BJ (cell line): ENCODE results near the gene FAIM2. TPM values are rescaled to one million over a fixed set of nuclear protein-coding genes. Genes with fewer than 3 reads are reported as not detected.

Experiments used
- CTCF ChIA-PET: fragments of 350-600 bp; formaldehyde crosslinking; extraction: SDS; loops from one replicate; lab custom pipeline; 2021; ENCODE audit warnings: antibody characterized with exemption, inconsistent platforms; lab: Yijun Ruan, JAX
- POLR2A ChIA-PET: fragments of 300-600 bp; sonication (Branson Sonifier 250); formaldehyde crosslinking; extraction: SDS; loops from one replicate; lab custom pipeline; 2021; ENCODE audit warnings: antibody characterized with exemption; lab: Charles Lee
- DNase-seq: peaks from one replicate; pipeline ENCODE4 v3.0.0-alpha.2; 2011; ENCODE audit warnings: low read depth
- H3K27me3 ChIP-seq: 2 replicates; pipeline ENCODE4 v1.6.0; 2011; ENCODE audit warnings: low read length; ENCODE audit not compliant: control insufficient read depth, insufficient read depth
- H3K36me3 ChIP-seq: 2 replicates; pipeline ENCODE4 v1.5.1; 2011; ENCODE audit warnings: low read length; ENCODE audit not compliant: control insufficient read depth, insufficient read depth
- H3K4me3 ChIP-seq: 2 replicates; pipeline ENCODE4 v1.5.1; 2011; ENCODE audit warnings: low read depth, mild to moderate bottlenecking, control low read depth, low read length
- polyA plus RNA-seq: library from polyadenylated mRNA; depleted of rRNA; stranded (reverse); fragments of >200 nt; gene quantifications from 2 replicates; pipeline ENCODE4 v1.2.3, GENCODE V29; 2011
- TF ChIP-seq, protein P1 (sequence below): IDR thresholded peaks from 2 replicates; pipeline ENCODE4 v1.5.1; 2011; ENCODE audit warnings: low read depth, mild to moderate bottlenecking, control low read depth, inconsistent platforms, low read length, moderate library complexity; ENCODE audit not compliant: insufficient read depth

The FAIM2 gene
- polyA plus RNA-seq, 1 experiment: 3.6 TPM

DNA sequence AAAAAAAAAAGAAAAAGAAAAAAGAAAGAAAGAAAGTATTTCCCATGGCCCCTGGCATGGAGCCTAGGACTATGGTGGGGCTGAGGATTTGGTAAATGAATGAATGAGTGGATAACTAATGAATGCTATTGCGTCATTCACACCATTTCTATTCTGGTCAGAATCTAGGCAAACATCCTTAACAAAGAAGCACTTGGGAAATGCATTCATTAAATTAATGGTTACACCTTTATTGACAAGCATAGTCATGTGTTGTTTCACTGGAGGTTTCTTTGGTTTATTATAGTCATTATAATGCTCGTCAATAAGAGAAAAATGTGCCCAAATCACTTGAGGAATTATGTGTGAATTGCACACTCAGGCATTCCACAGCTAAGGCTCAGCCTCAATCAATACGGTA, 33.2 kb upstream of the FAIM2 start:
- TF ChIP-seq, protein P1, sequence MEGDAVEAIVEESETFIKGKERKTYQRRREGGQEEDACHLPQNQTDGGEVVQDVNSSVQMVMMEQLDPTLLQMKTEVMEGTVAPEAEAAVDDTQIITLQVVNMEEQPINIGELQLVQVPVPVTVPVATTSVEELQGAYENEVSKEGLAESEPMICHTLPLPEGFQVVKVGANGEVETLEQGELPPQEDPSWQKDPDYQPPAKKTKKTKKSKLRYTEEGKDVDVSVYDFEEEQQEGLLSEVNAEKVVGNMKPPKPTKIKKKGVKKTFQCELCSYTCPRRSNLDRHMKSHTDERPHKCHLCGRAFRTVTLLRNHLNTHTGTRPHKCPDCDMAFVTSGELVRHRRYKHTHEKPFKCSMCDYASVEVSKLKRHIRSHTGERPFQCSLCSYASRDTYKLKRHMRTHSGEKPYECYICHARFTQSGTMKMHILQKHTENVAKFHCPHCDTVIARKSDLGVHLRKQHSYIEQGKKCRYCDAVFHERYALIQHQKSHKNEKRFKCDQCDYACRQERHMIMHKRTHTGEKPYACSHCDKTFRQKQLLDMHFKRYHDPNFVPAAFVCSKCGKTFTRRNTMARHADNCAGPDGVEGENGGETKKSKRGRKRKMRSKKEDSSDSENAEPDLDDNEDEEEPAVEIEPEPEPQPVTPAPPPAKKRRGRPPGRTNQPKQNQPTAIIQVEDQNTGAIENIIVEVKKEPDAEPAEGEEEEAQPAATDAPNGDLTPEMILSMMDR: no peak
- Histone ChIP-seq H3K27me3 (0 out of 2 replicates have a peak, but pooled peaks cover 1% of the 10 kb centered on the region), H3K36me3 (no peaks in the 10 kb centered on the region), H3K4me3 (no peak overlapping the region)
- DNase-seq: no peak
- ChIA-PET CTCF (interaction anchor here (1.3 to 7.6 kb wide), 4 partner anchors 9 to 70 kb away, joined by 4 to 51 read pairs (median 6); no protein-coding TSS in a partner anchor), POLR2A (no interaction called here)

DNA sequence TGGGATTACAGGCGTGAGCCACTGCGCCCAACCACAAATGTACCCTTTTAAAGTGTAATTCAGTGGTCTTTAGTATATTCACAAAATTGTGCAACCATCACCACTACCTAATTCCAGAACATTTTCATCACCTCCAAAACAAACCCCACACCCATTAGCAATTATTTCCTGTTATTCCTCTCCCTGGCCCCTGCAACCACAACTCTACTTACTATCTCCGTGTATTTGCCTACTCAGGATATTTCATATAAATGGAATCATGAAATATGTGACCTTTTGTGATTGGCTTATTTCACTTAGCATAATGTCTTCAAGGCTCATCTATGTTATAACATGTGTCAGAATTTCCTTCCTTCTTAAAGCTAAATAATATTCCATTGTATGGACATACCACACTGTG, 30.8 kb upstream of the FAIM2 start:
- no peak for DNase-seq
- TF ChIP-seq, protein P1: no peak
- CTCF ChIA-PET: interaction anchor here (1.2 to 7.6 kb wide), 2 partner anchors 12 to 15 kb away, joined by 4 to 51 read pairs; no protein-coding TSS in a partner anchor
- Histone ChIP-seq H3K4me3 (no peak overlapping the region), H3K36me3 (no peaks in the 10 kb centered on the region), H3K27me3 (no peaks in the 10 kb centered on the region)
- POLR2A ChIA-PET: no interaction called here

DNA sequence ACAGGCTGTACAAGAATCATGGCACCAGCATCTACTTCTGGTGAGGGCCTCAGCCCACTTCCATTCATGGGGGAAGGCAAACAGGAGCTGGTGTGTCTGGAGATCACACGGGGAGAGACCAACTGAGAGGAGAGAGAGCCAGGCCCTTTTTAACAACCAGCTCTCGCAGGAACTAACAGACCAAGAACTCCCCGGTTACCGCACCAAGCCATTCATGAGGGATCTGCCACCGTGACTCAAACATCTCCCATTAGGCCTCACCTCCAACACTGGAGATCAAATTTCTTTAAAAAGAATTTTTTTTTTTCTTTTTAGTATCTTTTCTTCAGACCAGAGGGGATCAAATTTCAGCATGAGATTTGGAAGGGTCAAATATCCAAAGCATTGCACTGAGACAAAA, 30.1 kb upstream of the FAIM2 start:
- TF ChIP-seq, protein P1: no peak
- CTCF ChIA-PET: interaction anchor here (1.0 to 7.6 kb wide), 4 partner anchors 13 to 66 kb away, joined by 4 to 51 read pairs (median 5); no protein-coding TSS in a partner anchor
- Histone ChIP-seq H3K27me3 (peaks cover 2% of the 10 kb centered on the region; the same call in 1 of the 2 replicates), H3K36me3 (no peaks in the 10 kb centered on the region), H3K4me3 (no peak overlapping the region)
- POLR2A ChIA-PET: no interaction called here
- no peak for DNase-seq

DNA sequence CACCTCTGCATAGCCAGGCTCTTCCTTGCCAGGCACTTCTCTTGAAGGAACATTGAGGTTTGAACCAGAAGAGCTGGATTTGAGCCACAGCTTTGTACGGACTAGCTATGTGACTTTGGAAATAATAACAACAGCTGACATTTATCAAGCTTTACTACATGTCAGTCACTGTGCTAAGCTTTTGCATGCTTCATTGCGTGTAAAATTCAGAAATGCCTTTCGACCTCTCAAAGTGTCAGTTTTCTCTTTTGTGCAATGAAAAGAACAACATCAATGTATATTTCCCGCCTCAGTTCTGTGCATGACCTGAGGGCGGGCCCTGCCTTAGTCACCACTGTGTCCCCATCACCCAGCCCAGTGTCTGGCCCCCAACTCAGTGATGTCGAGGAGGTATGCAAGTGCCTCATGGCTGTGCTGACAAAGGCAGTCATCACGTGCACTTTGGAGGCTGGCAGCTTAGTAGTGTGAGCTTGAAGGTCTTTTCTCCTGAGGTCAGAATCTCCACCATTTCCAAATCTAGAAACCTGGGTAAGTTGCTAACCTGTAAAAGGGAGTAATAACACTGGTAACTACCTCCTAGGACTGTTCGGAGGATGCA, 28.9 kb upstream of the FAIM2 start:
- H3K27me3 ChIP-seq: peaks cover 2% of the 10 kb centered on the region; the same call in 1 of the 2 replicates
- ChIA-PET CTCF (interaction anchor here (0.6 to 7.6 kb wide), 6 partner anchors 14 to 154 kb away, joined by 3 to 51 read pairs (median 4); no protein-coding TSS in a partner anchor), POLR2A (no interaction called here)
- TF ChIP-seq, protein P1: no peak
- no peaks in the 10 kb centered on the region for H3K36me3 ChIP-seq
- H3K4me3 ChIP-seq: no peak overlapping the region
- no peak for DNase-seq

DNA sequence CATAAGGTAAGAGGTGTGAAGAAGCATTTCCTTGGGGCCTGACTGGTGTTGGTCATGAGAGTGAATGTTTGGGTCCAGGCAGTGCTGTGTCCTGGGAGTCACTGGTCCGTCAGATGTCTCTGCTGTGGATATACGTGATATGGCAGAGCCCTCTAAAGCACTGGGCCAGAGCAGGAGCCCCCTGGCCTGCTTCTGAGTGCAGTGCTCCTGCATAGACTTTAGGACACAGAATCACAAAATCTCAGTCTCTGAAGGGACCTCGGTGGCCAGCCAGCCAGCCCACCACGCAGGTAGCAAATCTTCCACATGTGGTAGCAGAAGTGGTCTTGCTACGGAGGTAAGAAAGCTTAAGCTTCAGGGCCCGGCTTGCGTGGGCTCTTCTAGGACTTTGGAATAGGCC, 28.3 kb upstream of the FAIM2 start:
- Histone ChIP-seq H3K4me3 (no peak overlapping the region), H3K36me3 (no peaks in the 10 kb centered on the region), H3K27me3 (peaks cover 2% of the 10 kb centered on the region; the same call in 1 of the 2 replicates)
- DNase-seq: no peak
- TF ChIP-seq, protein P1: no peak
- CTCF ChIA-PET: interaction anchor here (0.8 to 7.6 kb wide), 5 partner anchors 12 to 62 kb away, joined by 3 to 51 read pairs (median 3); no protein-coding TSS in a partner anchor
- POLR2A ChIA-PET: no interaction called here
